NCI-H446 (cell line): Measurements from ENCODE around the gene KMT2D.

Experiments used
- DNase-seq, 2 experiments: peaks; one replicate each; lab custom pipeline; 2025; lab: John Stamatoyannopoulos, UW

The KMT2D gene

DNA sequence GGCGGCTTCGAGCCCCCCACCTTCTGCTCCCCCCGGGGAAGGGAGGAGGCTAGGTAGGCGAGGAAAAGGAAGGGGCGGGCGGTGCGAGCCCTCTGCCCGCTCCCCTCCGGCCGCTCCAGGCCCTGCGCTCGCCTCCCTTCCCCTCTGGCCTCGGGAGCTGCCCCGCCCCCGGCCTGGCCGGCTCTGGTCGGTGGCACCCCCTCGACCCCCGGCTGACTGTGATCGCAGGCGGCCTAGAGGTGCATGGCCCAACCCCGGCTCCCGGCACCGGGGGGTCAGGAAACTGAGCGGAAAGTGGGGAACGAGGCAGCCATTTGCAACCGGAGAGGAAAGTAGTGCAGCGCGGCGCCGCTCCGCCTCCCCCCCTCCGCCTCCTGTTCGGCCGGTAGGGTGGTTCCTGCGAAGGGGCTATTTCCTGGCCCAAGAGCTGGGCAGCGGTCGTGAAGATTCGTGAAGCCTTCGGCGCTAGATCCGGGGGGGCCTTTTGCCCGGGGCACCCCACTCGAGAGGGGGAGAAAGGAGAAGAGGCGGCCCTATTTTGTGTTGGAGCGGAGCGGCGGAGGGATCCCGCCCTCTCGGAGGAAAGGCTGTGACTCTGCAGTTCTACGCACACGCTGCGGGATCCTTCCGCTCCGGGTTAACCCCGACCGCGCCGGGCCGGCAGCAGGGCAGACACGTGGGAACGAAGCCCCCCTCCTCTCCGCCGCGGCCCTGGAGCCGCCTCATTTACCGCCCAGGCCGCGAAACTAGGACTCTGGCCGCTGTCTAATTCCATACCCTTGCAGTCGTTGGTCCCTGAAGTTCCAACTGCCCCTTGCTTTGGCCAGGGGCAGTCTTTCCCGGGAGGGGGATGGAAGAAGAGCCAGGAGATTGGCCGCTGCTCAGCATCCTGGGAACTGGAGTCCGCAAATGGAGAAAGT is at the start of gene KMT2D:
TSS of gene KMT2D (minus strand) at position 558 of the 920 bp plus-strand sequence. CDS start 5,470 bp downstream, outside the sequence.
- DNase-seq, result peak; percentile 78 to 94

DNA sequence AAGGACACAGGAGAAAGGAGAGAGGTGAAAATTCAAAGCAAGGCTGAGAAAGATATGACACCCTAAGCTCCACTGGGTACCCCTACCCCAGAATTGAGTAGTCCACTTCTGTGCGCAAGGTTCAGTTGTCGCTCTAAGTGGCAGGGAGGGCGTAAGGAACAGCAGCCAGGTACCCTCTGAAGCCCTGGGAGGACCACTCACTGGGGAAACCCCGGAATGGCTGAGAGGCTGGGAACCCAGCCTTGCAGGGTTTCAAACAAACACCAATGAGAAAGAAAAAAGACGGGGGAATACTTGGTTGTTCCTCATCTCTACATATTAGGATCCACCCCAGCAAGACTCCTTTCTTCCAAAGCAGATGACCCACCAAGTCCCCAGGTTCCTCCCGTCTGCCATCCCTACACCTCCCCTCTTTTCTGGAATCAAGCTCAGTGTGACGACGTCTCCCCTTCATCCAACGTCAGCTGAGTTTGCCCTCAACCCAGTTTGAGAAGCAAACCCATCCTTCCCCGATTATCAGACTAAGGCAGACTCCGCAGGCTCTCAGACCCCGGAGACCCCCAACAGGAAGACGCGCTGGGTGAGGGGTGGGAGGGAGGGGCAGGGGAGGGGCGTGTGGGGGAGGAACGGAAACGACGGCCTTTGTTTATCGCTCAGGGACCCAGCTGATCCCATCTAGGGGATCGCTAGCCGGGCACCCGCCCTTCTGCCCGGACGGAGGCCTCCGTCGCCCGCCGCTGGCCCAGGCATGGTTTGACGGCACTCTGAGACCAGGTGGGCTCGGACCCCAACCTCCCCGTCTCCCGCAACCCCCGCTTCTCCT is 49.3 kb upstream of the KMT2D start:
- no peak for DNase-seq

GRCh38 chr12:49108958-49109404 is 48.4 kb upstream of the KMT2D start:
- no peak for DNase-seq

GRCh38 chr12:49105504-49106084 is 45.0 kb upstream of the KMT2D start:
- no peak for DNase-seq

DNA sequence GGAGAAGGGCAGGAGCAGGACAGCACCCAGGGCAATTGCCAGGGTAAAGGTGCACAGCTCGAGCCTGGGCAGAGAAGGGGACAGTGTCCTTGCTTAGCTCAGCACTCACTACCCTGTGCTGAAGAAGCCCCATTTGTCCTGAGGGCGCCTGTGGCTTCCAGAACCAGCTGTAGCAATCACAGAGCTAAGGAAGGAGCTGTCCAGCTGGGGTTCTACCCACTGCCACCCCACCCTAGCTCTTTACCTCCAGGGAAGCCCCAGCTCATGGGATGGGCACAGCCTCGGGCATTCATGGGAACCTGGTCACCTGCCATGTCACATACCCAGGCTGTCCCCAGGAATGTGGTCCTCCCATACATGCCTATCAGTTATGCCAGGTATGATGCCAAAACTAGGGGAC is 44.2 kb upstream of the KMT2D start:
- DNase-seq, result no peak

GRCh38 chr12:49100380-49100779 is 39.8 kb upstream of the KMT2D start:
- no peak for DNase-seq

DNA sequence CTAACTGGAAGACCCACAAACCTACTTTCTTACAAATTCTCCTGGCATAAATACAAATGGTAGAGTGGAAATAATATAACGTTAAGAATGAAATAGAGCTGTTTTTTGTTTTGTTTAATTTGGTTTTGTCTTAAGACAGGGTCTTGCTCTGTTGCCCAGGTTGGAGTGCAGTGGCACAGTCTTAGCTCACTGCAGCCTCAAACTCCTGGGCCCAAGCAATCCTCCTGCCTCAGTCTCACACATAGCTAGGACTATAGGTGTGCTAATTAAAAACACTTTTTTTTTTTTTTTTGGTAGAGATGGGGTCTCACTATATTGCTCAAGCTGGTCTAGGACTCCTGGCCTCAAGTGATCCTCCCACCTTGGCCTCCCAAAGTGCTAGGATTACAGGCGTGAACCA is 38.1 kb upstream of the KMT2D start:
- no peak for DNase-seq

DNA sequence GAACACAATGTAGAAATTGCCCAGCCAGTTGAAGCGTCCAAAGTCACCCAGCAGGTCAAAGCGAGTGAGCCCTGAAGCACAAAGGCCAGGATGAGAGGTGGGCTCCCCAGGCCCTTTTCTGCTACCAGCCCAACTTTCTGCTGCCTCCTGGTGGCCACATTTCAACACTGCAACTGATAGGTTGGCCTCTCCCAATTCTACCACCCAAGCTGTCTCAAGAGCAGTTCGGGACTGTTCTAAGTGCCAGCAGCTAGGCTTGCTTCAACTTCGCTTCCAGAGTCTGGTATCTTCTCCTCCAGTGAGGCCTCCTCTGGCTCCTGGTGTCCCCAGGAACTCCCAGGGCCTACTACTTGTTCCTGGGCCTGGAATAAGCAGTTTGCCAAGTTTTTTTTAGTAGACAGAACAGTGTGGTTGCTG is 37.4 kb upstream of the KMT2D start:
- DNase-seq, result peak; percentile 31 to 36

DNA sequence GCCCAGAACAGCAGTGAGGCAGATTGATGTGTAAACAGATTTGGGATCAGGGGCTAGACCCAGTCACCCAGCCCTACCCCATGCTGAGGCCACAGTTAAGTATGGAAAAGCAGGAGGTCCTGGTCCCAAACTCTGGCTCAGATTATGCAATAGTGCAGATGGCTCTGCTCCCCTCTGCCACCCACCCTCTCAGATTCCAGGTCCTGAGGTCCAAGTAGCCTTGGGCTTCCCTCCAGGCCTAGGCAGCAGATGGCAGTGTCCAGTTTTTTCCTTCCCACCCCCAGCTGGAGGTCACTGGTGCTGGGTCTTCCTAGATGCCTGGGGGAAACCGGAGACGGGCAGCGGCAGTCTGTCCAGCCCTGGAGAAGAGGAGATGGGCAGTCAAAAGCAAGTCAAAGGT is 36.8 kb upstream of the KMT2D start:
- no peak for DNase-seq

- DNase-seq, result no peak
These were observed 34.4 kb upstream of the KMT2D start for GRCh38 chr12:49094975-49095365.

- DNase-seq, result peak in 1 of 2 experiments; percentile 14
These were observed 33.8 kb upstream of the KMT2D start, which contains the start of gene DHH for GRCh38 chr12:49094160-49094974. TSS of gene DHH (minus strand) at chr12:49094801. CDS start at chr12:49094512, 289 bp downstream.

GRCh38 chr12:49093792-49094159 is 33.2 kb upstream of the KMT2D start:
- DNase-seq, result no peak

DNA sequence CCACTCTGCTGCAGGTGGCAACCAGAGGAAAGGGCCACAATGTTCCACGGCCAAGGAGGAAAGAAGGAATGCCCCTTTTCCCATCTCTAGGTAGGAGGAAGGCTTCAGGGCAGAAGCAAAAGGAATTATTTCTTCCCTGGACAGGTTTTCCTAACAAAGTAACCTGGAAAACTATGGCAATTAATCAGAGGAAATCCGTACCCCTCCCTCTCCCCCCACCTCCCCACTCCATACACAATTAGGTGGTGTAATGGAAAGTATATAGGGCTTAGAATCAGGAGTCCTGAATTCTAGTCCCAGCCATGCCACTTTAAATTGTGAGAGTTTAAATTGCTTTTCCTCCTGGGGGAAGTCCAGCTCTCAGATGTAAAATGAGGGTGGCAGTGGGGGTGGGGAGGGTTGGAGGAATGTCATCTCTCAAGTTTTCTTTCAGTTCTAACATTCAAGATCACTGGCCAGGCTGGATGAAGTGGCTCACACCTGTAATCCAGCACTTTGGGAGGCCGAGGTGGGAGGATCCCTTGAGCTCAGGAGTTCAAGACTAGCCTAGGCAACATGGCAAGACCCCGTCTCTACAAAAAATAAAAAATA is 32.3 kb upstream of the KMT2D start:
- DNase-seq, result no peak

GRCh38 chr12:49092086-49092815 is 31.7 kb upstream of the KMT2D start:
- no peak for DNase-seq

- DNase-seq, result no peak
These were observed 31.2 kb upstream of the KMT2D start for GRCh38 chr12:49091836-49092085.

- DNase-seq, result no peak
These were observed 30.7 kb upstream of the KMT2D start for GRCh38 chr12:49091056-49091835.

DNA sequence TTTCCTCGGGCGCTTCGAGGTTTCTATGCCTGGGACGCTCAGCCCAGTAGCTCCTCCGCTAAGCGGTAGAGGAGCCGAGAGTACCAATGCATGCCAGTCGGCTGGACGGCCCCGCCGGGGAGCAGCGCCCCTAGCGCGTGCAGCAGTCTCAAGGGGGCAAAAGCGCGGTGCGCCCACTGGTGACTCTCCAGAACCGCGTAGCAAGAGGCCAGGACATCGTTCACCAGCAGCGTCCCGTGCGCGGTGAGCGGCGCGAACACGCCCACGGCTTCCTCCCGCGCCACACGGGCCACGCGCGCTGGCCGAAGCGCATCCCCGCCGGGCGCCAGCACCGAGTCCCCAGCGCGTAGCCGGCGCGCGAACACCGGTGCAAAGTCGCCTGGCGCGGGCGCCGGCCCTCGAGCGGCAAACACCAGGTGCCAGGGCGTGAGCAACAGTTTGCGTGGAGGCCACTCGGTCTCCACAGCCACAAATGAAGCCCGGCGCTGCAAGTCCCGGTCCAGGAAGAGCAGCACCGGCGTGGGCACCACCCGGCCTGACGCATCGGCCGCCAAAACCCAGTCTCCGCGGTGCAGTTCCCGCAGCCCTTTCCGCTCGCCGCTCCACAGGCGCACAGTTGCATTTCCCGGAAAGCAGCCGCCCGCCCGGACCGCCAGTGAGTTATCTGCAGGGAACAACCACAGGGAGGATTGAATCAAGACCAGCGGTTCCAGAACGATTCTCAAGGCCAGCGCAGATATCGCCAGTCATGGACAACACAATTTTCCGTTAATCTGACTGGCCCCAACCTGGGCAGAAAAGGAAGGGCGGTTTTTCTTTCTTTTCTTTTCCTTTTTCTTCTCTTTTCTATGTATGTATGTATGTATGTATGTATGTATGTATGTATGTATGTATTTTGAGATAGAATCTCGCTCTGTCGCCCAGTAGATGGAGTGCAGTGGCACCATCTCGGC is 29.5 kb upstream of the KMT2D start:
- no peak for DNase-seq

- DNase-seq, result no peak
These were observed 28.3 kb upstream of the KMT2D start for GRCh38 chr12:49088932-49089330.
